ENCODE results near the gene TNRC6C. TPM values are rescaled to one million over a fixed set of nuclear protein-coding genes. Genes with fewer than 3 reads are reported as not detected.

Gene TNRC6C
- total and polyA plus RNA-seq, 9 of the 15 experiments (the other 6 are each of a cell fraction or from before 2014, with no cell fraction given) = 0.20 to 4.9 (median 2.3) TPM

GRCh38 chr17:78126895-78127238 is 168.4 kb downstream of the TNRC6C start:
- H3K79me2 ChIP-seq (ENCODE audit: control insufficient read depth, insufficient read depth, low read length) = peaks cover 86% of the 10 kb centered on the region
- H4K20me1 ChIP-seq (replicated peaks; ENCODE audit: control insufficient read depth, insufficient read depth, low read length) = no peaks in the 10 kb centered on the region; the same call in 1 of the 2 replicates
- H3K36me3 ChIP-seq (ENCODE audit: control insufficient read depth, insufficient read depth, low read length) = peaks cover 53% of the 10 kb centered on the region
- peak overlapping the region; percentile 98 for H3K4me3 ChIP-seq
- no peaks in the 10 kb centered on the region for H3K9me3 ChIP-seq (replicated peaks; ENCODE audit: control insufficient read depth, insufficient read depth, low read depth, low read length)
- POLR2A ChIA-PET = interaction anchor here (0.7 to 2.2 kb wide), 3 partner anchors 9 to 60 kb away, joined by 3 to 14 read pairs (median 8); partner anchors contain the start of genes AFMID and TK1
- TF ChIP-seq DPF2 (IDR thresholded peaks at IDR 0.05) = 0 out of 2 replicates have a peak, but pooled peaks have one; percentile 44
- no peak for TF ChIP-seq ZHX1 (conservative IDR thresholded peaks at IDR 0.05; ENCODE audit: low read length)
- TF ChIP-seq ZNF431 (CRISPR knock-in tag; IDR thresholded peaks at IDR 0.05) = no peak
- no peak for TF ChIP-seq RBFOX2 (IDR thresholded peaks at IDR 0.05; ENCODE audit: low read depth, low read length)
- no peak for TF ChIP-seq SMARCA5 (IDR thresholded peaks at IDR 0.05)
- no peak for TF ChIP-seq ZBTB5 (IDR thresholded peaks at IDR 0.05)
- DNase-seq (ENCODE audit: extremely low read depth in 1 of 4, low spot score in 3 of 4) (peak in 1 of 4 experiments; percentile 31), FAIRE-seq (no peak), ATAC-seq (no peak)
- no peaks in the 10 kb centered on the region for H3K9me1 ChIP-seq (ENCODE audit: control insufficient read depth, insufficient read depth, low read length)
- in situ Hi-C loops (cut with MboI) = no loop called here
- 82% methylated on average over 2 of the region's 6 CpGs for WGBS (ENCODE audit: insufficient coverage, low coverage, missing lambda C conversion rate)
- H3K4me2 ChIP-seq (ENCODE audit: insufficient read depth, low read length) = peak overlapping the region; percentile 81
- intact Hi-C loops (cut with micrococcal nuclease) = loop anchor here (5.0 kb wide), 1 partner anchor 40 kb away; the partner anchor contains the start of gene SYNGR2
- no peaks in the 10 kb centered on the region for H3K27me3 ChIP-seq (ENCODE audit: control insufficient read depth in 2 of 2, insufficient read depth in 2 of 2, low read length in 2 of 2)
- peak overlapping the region; percentile 82 to 95 for H3K9ac ChIP-seq (ENCODE audit: insufficient read depth in 1 of 2, low read depth in 2 of 2, low read length in 2 of 2)
- H3K27ac ChIP-seq (ENCODE audit: extremely low read depth, low read depth, low read length) = peak overlapping the region; percentile 81
- H3K4me1 ChIP-seq (replicated peaks in 1 of 2; ENCODE audit: control insufficient read depth in 2 of 2, insufficient read depth in 2 of 2, low read length in 2 of 2) = peaks cover 29 to 85% of the 10 kb centered on the region in 2 experiments
- no peak overlapping the region for H2AFZ ChIP-seq (ENCODE audit: low read depth, low read length)
- no TSS peak for BruUV-seq (replicated peaks)
- CTCF ChIA-PET (ENCODE audit: low intra/inter-chr PET ratio) = no interaction called here
